GM23338 (cell line): ENCODE data around the gene TMPRSS6. TPM values are rescaled to one million over a fixed set of nuclear protein-coding genes. Genes with fewer than 3 reads are reported as not detected.
A peak's percentile ranks its signal among the peaks of the same experiment; 100 is the strongest.

Experiments
- ATAC-seq: fragments of 200-7000 bp; cut with Tn5 transposase; 3 replicates; pipeline ENCODE4 v1.9.1; 2020
- DNase-seq: peaks from one replicate; pipeline ENCODE4 v3.0.0-alpha.2; 2015; ENCODE audit warnings: low spot score
- H2AFZ ChIP-seq: fragments of 200-600 bp; sonication (generic); 2 replicates; pipeline ENCODE4 v1.8.0; 2016; ENCODE audit warnings: antibody characterized with exemption, mild to moderate bottlenecking, moderate library complexity
- H3F3A ChIP-seq: fragments of 200-600 bp; sonication (generic); replicated peaks from 2 replicates; pipeline ENCODE4 v1.8.0; 2017; ENCODE audit warnings: antibody characterized with exemption, mixed run types, low read depth
- H3K27ac ChIP-seq: fragments of 200-600 bp; sonication (generic); 2 replicates; pipeline ENCODE4 v1.6.1; 2016; ENCODE audit warnings: low read depth
- H3K27me3 ChIP-seq: fragments of 200-600 bp; sonication (generic); 2 replicates; pipeline ENCODE4 v1.8.0; 2016; ENCODE audit warnings: mild to moderate bottlenecking, mixed run types, moderate library complexity; ENCODE audit not compliant: insufficient read depth
- H3K36me3 ChIP-seq: fragments of 200-600 bp; sonication (generic); 2 replicates; pipeline ENCODE4 v1.8.0; 2016; ENCODE audit warnings: mild to moderate bottlenecking; ENCODE audit not compliant: insufficient read depth
- H3K4me1 ChIP-seq: fragments of 200-600 bp; sonication (generic); 2 replicates; pipeline ENCODE4 v1.8.0; 2016; ENCODE audit warnings: mild to moderate bottlenecking, moderate library complexity; ENCODE audit not compliant: insufficient read depth
- H3K4me2 ChIP-seq: fragments of 200-600 bp; sonication (generic); 2 replicates; pipeline ENCODE4 v1.7.1; 2017; ENCODE audit warnings: mixed run types
- H3K4me3 ChIP-seq: fragments of 200-600 bp; sonication (generic); 2 replicates; pipeline ENCODE4 v1.6.1; 2016; ENCODE audit warnings: mixed run types
- H3K79me2 ChIP-seq: fragments of 200-600 bp; sonication (generic); replicated peaks from 2 replicates; pipeline ENCODE4 v1.8.0; 2017; ENCODE audit warnings: mild to moderate bottlenecking; ENCODE audit not compliant: insufficient read depth
- H3K9me2 ChIP-seq: fragments of 200-600 bp; sonication (generic); 2 replicates; pipeline ENCODE4 v1.8.0; 2017; ENCODE audit not compliant: insufficient read depth
- H4K20me1 ChIP-seq: fragments of 200-600 bp; sonication (generic); replicated peaks from 2 replicates; pipeline ENCODE4 v1.8.0; 2017; ENCODE audit warnings: mild to moderate bottlenecking; ENCODE audit not compliant: insufficient read depth
- H3K27ac Mint-ChIP-seq: 2 replicates; pipeline ENCODE4 v1.8.0; 2020; ENCODE audit warnings: inconsistent platforms, mild to moderate bottlenecking, moderate library complexity, mixed read lengths
- H3K27me3 Mint-ChIP-seq: 3 replicates; pipeline ENCODE4 v1.8.0; 2022; ENCODE audit warnings: low read depth, mild to moderate bottlenecking, moderate library complexity, mixed read lengths, inconsistent platforms; ENCODE audit not compliant: insufficient read depth, poor library complexity
- H3K36me3 Mint-ChIP-seq: 3 replicates; pipeline ENCODE4 v1.8.0; 2021; ENCODE audit warnings: low read depth, mild to moderate bottlenecking, inconsistent platforms, moderate library complexity, mixed read lengths
- H3K4me1 Mint-ChIP-seq: 3 replicates; pipeline ENCODE4 v1.8.0; 2020; ENCODE audit warnings: mild to moderate bottlenecking, inconsistent platforms, mixed read lengths
- H3K4me3 Mint-ChIP-seq: 3 replicates; pipeline ENCODE4 v1.8.0; 2021; ENCODE audit warnings: moderate library complexity, mild to moderate bottlenecking, inconsistent platforms, mixed read lengths
- H3K9me3 Mint-ChIP-seq: 3 replicates; pipeline ENCODE4 v1.8.0; 2020; ENCODE audit warnings: moderate library complexity, mild to moderate bottlenecking, inconsistent platforms, mixed read lengths
- CTCF ChIP-seq, 2 experiments: fragments of 200-600 bp in 1 of 2; sonication (generic) in 1 of 2; conservative IDR thresholded peaks; 2 replicates each; pipeline versions ENCODE4 v1.5.1 to v1.6.1; 2016 to 2017; ENCODE audit warnings: antibody characterized with exemption in 2 of 2, low read depth in 2 of 2, mild to moderate bottlenecking in 2 of 2, moderate library complexity in 1 of 2
- ETS1 ChIP-seq: IDR thresholded peaks from 2 replicates; pipeline ENCODE4 v1.6.1; 2016; ENCODE audit warnings: antibody characterized with exemption
- EZH2 ChIP-seq: fragments of 200-600 bp; sonication (generic); IDR thresholded peaks from one replicate; pipeline ENCODE4 v1.8.0; 2017; ENCODE audit warnings: antibody characterized with exemption, mild to moderate bottlenecking, low read depth; ENCODE audit not compliant: unreplicated experiment
- EZH2phosphoT487 ChIP-seq: fragments of 200-600 bp; sonication (generic); IDR thresholded peaks from one replicate; pipeline ENCODE4 v1.8.1; 2018; ENCODE audit warnings: antibody characterized with exemption; ENCODE audit not compliant: unreplicated experiment
- JUNB ChIP-seq: IDR thresholded peaks from one replicate; pipeline ENCODE4 v1.6.1; 2016; ENCODE audit warnings: antibody characterized with exemption; ENCODE audit not compliant: unreplicated experiment
- NANOG ChIP-seq: IDR thresholded peaks from 2 replicates; pipeline ENCODE4 v1.6.1; 2016; ENCODE audit warnings: antibody characterized with exemption, borderline replicate concordance
- POLR2AphosphoS5 ChIP-seq: IDR thresholded peaks from 2 replicates; pipeline ENCODE4 v1.6.1; 2016; ENCODE audit warnings: antibody characterized with exemption, low read depth
- STAT1 ChIP-seq: IDR thresholded peaks from one replicate; pipeline ENCODE4 v1.6.1; 2016; ENCODE audit warnings: antibody characterized with exemption; ENCODE audit not compliant: unreplicated experiment
- ZNF114 ChIP-seq: fragments of 250-450 bp; sonication (Bioruptor Pico); IDR thresholded peaks from 2 replicates; pipeline ENCODE4 v1.5.0; 2020; ENCODE audit warnings: mild to moderate bottlenecking, moderate library complexity
- ZNF462 ChIP-seq: fragments of 250-450 bp; sonication (Bioruptor Pico); IDR thresholded peaks from 2 replicates; pipeline ENCODE4 v1.5.0; 2020; ENCODE audit warnings: mild to moderate bottlenecking, moderate library complexity
- polyA plus RNA-seq: library from polyadenylated mRNA; unstranded; fragments of >200 nt; fragmentation: Nextera tagmentation; extraction: Ambion mirVana; gene quantifications from 2 replicates; pipeline ENCODE4 v1.2.1, GENCODE V29; 2016
- total RNA-seq: library from RNA; depleted of rRNA; stranded (reverse); fragments of >200 nt; shearing (Covaris generic); gene quantifications from 2 replicates; pipeline ENCODE4 v1.2.3, GENCODE V29; 2014

The TMPRSS6 gene
- total and polyA plus RNA-seq, 2 experiments from 2014 or later, result 0.13 TPM; not detected in 1

GRCh38 chr22:37100589-37101127 lies 8.9 kb downstream of the TMPRSS6 start:
- TF ChIP-seq ETS1, result no peak
- TF ChIP-seq POLR2AphosphoS5, result no peak
- no peak for TF ChIP-seq EZH2phosphoT487
- TF ChIP-seq EZH2, result no peak
- Histone ChIP-seq H3F3A (no peaks in the 10 kb centered on the region), H3K4me1 (no peaks in the 10 kb centered on the region), H3K4me3 (no peak overlapping the region), H3K79me2 (no peaks in the 10 kb centered on the region), H3K27me3 (no peaks in the 10 kb centered on the region), H3K9me2 (no peaks in the 10 kb centered on the region), H4K20me1 (no peaks in the 10 kb centered on the region), H3K27ac (no peak overlapping the region), H2AFZ (no peak overlapping the region), H3K4me2 (no peak overlapping the region), H3K36me3 (no peaks in the 10 kb centered on the region)
- Mint-ChIP-seq H3K4me3 (no peak overlapping the region), H3K4me1 (peaks cover 5% of the 10 kb centered on the region; the same call in 2 of the 3 replicates), H3K27ac (no peak overlapping the region), H3K36me3 (no peaks in the 10 kb centered on the region), H3K9me3 (no peaks in the 10 kb centered on the region; the same call in 2 of the 3 replicates), H3K27me3 (peaks cover 18% of the 10 kb centered on the region)
- ATAC-seq (no peak), DNase-seq (no peak)

DNA sequence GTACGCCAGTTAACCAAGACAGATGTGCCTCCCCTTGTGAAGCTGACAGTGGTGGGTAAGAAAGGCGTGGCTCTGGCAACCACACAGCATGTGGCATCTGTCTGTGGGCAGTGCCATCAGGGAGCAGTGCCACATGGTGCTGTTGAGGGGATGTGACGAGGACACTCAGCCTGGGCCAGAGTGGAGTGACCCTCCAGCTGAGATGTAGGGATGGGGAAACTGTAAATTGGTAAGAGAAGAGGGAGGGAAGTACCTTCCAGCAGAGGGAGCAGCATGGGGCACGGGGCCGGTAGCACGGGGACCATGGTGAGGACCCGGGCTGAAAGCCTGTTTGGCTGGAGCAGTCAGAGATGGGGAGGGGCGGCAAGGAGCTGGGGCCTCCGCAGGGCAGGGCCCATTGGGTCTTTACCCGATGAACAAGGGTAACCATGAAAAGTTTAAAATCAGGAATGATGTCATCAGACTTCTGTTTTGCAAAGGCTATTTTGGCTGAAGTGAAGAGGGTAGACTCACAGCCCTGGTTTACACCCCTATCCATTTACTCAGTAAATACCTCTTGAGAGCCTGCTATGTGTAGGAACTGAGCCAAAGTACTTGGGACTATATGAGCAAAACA lies 10.4 kb downstream of the TMPRSS6 start:
- no peak overlapping the region for H3K4me3 ChIP-seq
- no peaks in the 10 kb centered on the region for H3K36me3 ChIP-seq
- H3K27ac ChIP-seq, result no peak overlapping the region
- peak; percentile 87 for ATAC-seq
- H3K4me1 ChIP-seq, result no peaks in the 10 kb centered on the region
- no peaks in the 10 kb centered on the region for H3F3A ChIP-seq
- H3K36me3 Mint-ChIP-seq, result no peaks in the 10 kb centered on the region
- H3K27ac Mint-ChIP-seq, result no peak overlapping the region
- H3K27me3 ChIP-seq, result no peaks in the 10 kb centered on the region
- H3K9me3 Mint-ChIP-seq, result no peaks in the 10 kb centered on the region; the same call in 2 of the 3 replicates
- H4K20me1 ChIP-seq, result no peaks in the 10 kb centered on the region
- no peak overlapping the region for H3K4me2 ChIP-seq
- H3K79me2 ChIP-seq, result no peaks in the 10 kb centered on the region
- H3K4me3 Mint-ChIP-seq, result no peak overlapping the region
- H3K4me1 Mint-ChIP-seq, result peaks cover 5% of the 10 kb centered on the region; the same call in 2 of the 3 replicates
- no peaks in the 10 kb centered on the region for H3K9me2 ChIP-seq
- peak; percentile 62 for DNase-seq
- TF ChIP-seq STAT1 (no peak), ZNF114 (CRISPR knock-in tag) (no peak), EZH2phosphoT487 (no peak), ZNF462 (no peak), JUNB (no peak), NANOG (no peak), CTCF (conservative IDR thresholded peaks at IDR 0.05; ENCODE audit: low read depth in 2 of 2) (peak; percentile 35 to 61)
- H3K27me3 Mint-ChIP-seq, result peaks cover 21% of the 10 kb centered on the region
- no peak overlapping the region for H2AFZ ChIP-seq
